Nephron progenitor cell (in vitro differentiated cells): ENCODE measurements around the gene MRPS12.

ENCODE experiments used
- DNase-seq: peaks from one replicate; pipeline ENCODE4 v3.0.0; 2021
- H3K27ac Mint-ChIP-seq: 2 replicates; pipeline ENCODE4 v1.8.0; 2021; ENCODE audit warnings: mild to moderate bottlenecking, moderate library complexity, mixed read lengths
- H3K27me3 Mint-ChIP-seq: 2 replicates; pipeline ENCODE4 v1.8.0; 2021; ENCODE audit warnings: mild to moderate bottlenecking, low read depth, mixed read lengths; ENCODE audit not compliant: poor library complexity
- H3K36me3 Mint-ChIP-seq: 2 replicates; pipeline ENCODE4 v1.8.0; 2021; ENCODE audit warnings: low read depth, mixed read lengths
- H3K4me1 Mint-ChIP-seq: 2 replicates; pipeline ENCODE4 v1.8.0; 2021; ENCODE audit warnings: mixed read lengths
- H3K4me3 Mint-ChIP-seq: 2 replicates; pipeline ENCODE4 v1.8.0; 2021; ENCODE audit warnings: mild to moderate bottlenecking, moderate library complexity, mixed read lengths
- H3K9me3 Mint-ChIP-seq: 2 replicates; pipeline ENCODE4 v1.8.0; 2021; ENCODE audit warnings: mild to moderate bottlenecking, moderate library complexity, mixed read lengths
- CTCF ChIP-seq: fragments of 200-600 bp; sonication (generic); IDR thresholded peaks from 2 replicates; pipeline ENCODE4 v1.5.0; 2021; ENCODE audit warnings: antibody characterized with exemption

MRPS12 gene

GRCh38 chr19:38970664-38971532, 40.2 kb downstream of the MRPS12 start:
- H3K4me3 Mint-ChIP-seq: no peak overlapping the region
- H3K27ac Mint-ChIP-seq: no peak overlapping the region
- peaks cover 34% of the 10 kb centered on the region for H3K36me3 Mint-ChIP-seq

GRCh38 chr19:38971672-38972071, 40.9 kb downstream of the MRPS12 start:
- Mint-ChIP-seq H3K27ac (no peak overlapping the region), H3K4me3 (no peak overlapping the region), H3K27me3 (no peaks in the 10 kb centered on the region), H3K9me3 (no peaks in the 10 kb centered on the region), H3K36me3 (peaks cover 28% of the 10 kb centered on the region), H3K4me1 (peaks cover 21% of the 10 kb centered on the region)
- TF ChIP-seq CTCF: no peak
- no peak for DNase-seq

More at GRCh38 chr19:38970664-38971532, 40.2 kb downstream of the MRPS12 start:
- TF ChIP-seq CTCF: no peak
- no peak for DNase-seq
- Mint-ChIP-seq H3K9me3 (no peaks in the 10 kb centered on the region), H3K27me3 (no peaks in the 10 kb centered on the region), H3K4me1 (peaks cover 13% of the 10 kb centered on the region)

- no peaks in the 10 kb centered on the region for H3K27me3 Mint-ChIP-seq
- peak overlapping the region; percentile 69 for H3K27ac Mint-ChIP-seq
- H3K4me1 Mint-ChIP-seq: peaks cover 45% of the 10 kb centered on the region
- TF ChIP-seq CTCF: no peak
- H3K9me3 Mint-ChIP-seq: peaks cover under 1% of the 10 kb centered on the region
- peaks cover 20% of the 10 kb centered on the region for H3K36me3 Mint-ChIP-seq
- peak overlapping the region; percentile 95 for H3K4me3 Mint-ChIP-seq
- DNase-seq: no peak
Measured at GRCh38 chr19:38974624-38975213, 44.0 kb downstream of the MRPS12 start.

- Mint-ChIP-seq H3K4me3 (peak within 1 kb of the TSS; percentile 95), H3K4me1 (peaks cover 45% of the 10 kb centered on the region), H3K9me3 (peaks cover 5% of the 10 kb centered on the region), H3K27ac (peak within 1 kb of the TSS; percentile 96), H3K27me3 (no peaks in the 10 kb centered on the region), H3K36me3 (peaks cover 19% of the 10 kb centered on the region)
- no peak for TF ChIP-seq CTCF
- DNase-seq: peak; percentile 74
Measured at GRCh38 chr19:38975214-38975860, 44.6 kb downstream of the MRPS12 start, which contains the start of gene FBXO17. TSS of gene FBXO17 (minus strand) at chr19:38975742. CDS start at chr19:38950319, 25,423 bp downstream.

- Mint-ChIP-seq H3K36me3 (peaks cover 18% of the 10 kb centered on the region), H3K9me3 (peaks cover 10% of the 10 kb centered on the region), H3K27me3 (no peaks in the 10 kb centered on the region), H3K27ac (peak overlapping the region; percentile 96), H3K4me3 (peak overlapping the region; percentile 89), H3K4me1 (peaks cover 45% of the 10 kb centered on the region)
- TF ChIP-seq CTCF: no peak
- no peak for DNase-seq
Measured at GRCh38 chr19:38975861-38976271, 45.1 kb downstream of the MRPS12 start.
